DMS 273 (cell line): Measurements from ENCODE around the gene NLRP6.
"Not testable (repeated sequence)": the region's sequence is repeated elsewhere in the genome, so short reads cannot be mapped to it uniquely, and the experiment has no call there.

ENCODE experiments used
- DNase-seq: peaks from one replicate; lab custom pipeline; 2025; ENCODE audit not compliant: unreplicated experiment; lab: John Stamatoyannopoulos, UW

NLRP6 gene

DNA sequence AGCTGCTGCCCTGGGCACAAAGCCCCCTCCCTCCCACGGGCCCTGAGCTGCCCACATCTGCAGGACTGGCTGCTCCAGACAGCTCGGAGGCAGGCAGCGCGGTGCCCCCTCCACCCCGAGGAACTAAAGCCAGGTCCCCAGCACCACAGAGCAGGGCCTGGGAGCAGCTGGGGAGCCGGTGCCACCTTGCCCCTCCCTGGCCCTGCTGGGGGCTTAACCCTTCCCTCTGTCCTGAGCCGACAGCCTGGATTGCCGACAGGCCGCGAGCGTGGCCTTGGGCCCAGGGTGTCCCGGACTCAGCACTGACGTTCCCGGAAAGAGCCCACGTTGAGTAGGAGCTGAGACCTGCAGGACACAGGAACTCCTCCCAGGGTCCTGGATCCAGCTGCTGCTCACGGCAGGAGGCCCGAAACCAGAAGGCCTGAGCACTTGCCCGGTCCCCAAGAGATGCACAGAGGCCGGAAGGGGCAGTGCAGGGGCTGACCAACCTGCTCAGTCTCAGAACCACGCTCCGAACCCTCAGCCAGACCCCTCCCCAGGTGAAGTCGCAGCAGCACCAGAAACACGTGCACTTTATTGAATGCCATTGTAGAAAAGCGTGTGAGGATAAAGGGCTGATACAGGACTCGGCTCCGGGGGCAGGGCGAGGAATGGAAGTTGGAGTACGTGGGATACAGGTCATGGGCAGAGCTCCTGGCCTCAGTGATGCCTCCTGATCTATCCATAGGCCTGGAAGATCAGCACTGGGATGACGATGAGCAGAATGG, 41.1 kb downstream of the NLRP6 start:
- DNase-seq = not testable (repeated sequence)

DNA sequence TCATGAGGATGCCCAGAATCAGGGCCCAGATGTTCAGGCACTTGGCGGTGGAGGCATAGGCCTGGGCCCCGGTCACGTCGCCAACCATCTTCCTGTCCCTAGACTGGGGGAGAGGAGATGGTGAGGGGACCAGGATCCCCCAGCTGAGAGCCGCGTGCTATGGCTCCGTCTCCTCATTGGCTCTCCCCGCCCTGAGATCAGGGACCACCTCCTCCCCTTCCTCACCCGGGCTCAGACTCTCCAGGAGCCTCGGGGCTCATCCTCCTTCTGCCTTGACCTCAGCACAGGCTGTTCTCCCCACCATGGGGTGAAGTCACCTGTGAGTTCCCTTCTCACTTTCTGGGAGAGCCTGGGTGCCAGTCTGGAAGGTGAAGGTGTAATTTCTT, 41.7 kb downstream of the NLRP6 start:
- not testable (repeated sequence) for DNase-seq

DNA sequence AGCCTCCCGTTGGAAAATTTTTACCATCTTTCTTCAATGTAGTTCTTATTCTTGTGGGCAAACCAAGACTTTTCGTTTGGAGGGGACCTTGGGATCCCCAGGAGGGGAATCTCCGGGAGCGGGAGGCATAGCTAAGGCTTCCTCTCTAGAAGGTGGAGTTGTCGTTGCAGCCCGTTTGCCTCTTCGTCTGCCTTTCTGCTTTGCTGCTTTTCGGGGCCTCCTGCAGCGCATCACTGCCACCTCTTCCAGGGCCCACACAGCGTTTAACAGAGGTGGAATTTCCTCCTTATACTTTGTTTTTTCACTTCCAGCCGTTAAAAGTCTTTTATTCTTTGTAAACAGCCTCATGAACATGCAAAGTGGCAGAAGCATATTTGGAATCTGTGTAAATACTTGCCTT, 45.9 kb downstream of the NLRP6 start:
- no peak for DNase-seq

DNA sequence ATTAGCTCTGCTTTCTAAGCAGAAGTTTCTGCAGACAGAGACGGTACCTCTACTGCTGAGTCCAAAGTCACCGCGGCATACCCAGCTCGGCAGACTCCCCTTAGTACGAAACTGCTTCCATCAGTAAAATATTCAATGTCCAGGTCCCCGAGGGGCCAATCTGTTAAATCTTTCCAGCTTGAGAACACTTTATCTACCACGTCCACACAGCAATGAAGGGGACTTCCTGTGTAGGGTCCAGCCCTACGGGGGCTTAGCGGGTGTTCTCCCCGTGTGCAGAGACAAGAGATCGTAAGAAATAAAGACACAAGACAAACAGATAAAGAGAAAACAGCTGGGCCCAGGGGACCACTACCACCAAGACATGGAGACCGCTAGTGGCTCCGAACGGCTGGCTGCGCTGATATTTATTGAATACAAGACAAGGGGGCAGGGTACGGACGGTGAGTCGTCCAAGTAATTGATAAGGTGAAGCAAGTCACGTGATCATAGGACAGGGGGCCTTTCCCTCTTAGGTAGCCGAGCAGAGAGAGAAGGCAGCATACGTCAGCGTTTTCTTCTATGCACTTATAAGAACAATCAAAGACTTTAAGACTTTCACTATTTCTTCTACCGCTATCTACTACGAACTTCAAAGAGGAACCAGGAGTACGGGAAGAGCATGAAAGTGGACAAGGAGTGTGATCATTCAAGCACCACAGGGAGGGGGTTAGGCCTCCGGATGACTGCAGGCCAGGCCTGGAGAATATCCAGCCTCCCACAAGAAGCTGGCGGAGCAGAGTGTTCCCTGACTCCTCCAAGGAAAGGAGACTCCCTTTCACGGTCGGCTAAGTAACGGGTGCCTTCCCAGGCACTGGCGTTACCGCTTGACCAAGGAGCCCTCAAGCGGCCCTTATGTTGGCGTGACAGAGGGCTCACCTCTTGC, 46.6 kb downstream of the NLRP6 start:
- DNase-seq = not testable (repeated sequence)

DNA sequence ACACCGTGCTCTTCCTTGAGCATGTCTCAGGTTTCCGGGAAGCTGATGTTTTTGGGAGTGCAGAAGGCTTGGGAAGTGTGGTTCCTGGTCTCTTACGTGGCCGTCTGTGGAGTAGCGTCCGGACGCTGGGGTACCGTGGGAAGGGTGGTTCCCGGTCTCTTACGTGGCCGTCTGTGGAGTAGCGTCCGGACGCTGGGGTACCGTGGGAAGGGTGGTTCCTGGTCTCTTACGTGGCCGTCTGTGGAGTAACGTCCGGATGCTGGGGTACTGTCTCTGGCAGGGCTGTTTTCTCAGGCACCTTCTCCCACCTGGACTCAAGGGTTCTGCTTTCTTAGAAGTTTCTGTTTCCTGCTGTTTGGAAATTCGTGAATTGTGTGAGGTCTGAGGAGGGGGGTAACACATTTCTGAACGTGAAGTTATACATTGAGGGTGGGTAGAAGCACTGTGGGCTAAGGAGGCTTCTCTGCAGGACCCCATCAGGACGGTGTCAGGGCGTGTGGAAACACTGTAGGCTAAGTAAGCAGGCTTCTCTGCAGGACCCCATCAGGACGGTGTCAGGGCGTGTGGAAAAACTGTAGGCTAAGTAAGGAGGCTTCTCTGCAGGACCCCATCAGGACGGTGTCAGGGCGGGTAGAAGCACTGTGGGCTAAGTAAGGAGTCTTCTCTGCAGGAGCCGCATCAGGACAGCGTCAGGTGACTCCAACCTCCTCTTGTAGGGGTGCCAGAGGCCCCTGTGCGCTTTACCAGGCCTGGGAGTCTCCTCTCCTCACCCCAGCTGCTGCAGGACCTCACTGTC, 47.8 kb downstream of the NLRP6 start:
- DNase-seq = no peak

DNA sequence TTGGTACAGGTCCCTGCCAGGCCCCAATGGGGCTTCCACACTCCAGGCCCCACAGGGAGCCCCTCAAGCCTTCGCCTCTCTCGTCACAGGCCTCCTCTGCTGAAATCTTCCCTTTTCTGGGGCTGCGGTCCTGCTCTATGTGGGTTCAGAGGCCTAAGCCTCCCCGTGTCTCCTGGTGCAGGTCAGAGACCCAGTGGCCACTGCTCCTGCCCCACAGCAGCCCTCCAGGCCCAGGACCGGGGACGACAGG, 48.3 kb downstream of the NLRP6 start:
- DNase-seq = no peak

DNA sequence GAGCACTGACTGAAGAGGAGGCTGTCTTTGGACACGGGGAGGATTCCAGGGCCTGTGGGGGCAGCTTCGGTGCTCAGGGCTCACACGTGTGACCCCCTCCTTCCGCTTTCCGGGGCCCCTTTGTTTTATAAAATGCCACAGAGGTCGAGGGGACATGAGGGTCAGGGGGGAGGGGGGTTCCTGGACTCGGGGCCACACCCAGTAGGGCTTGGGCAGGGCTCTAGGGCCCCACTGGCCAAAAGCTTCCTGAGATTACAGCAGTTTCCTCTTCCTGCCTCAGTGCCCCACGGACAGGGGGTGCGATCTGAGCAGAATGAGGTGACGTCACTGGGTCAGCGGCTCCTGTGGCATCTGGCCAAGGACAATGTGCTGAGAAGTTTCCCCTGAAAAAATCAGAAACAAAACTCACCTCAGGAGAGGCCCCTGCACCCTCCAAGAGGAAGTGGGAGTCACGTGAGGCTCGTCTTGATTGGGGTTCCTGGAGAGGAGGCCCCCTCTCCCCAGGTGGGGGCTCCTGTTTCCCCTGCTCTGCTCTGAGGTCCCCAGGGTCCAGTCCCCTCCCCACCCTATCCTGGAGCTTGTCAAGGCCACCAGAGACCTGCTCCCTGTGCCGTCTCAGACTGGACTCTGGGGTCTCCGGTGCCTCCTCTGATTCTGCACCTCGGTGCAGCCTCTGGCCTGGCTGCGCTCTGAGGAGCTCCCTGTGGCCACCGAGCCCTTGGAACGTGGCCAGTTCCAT, 48.8 kb downstream of the NLRP6 start:
- no peak for DNase-seq

DNA sequence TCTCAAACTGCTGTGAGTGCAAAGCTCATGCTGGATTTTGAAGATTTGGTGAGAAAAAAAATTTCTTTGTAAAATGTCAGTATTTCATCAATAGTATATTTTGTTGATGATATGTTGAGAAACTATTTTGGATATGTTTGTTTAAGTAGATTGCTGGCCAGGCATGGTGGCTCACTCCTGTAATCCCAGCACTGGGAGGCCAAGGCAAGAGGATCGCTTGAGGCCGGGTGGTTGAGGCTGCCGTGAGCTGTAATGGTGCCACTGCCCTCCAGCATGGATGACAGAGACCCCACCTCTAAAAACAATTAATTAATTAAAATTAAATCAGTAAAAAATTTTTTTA, 49.3 kb downstream of the NLRP6 start:
- no peak for DNase-seq

DNA sequence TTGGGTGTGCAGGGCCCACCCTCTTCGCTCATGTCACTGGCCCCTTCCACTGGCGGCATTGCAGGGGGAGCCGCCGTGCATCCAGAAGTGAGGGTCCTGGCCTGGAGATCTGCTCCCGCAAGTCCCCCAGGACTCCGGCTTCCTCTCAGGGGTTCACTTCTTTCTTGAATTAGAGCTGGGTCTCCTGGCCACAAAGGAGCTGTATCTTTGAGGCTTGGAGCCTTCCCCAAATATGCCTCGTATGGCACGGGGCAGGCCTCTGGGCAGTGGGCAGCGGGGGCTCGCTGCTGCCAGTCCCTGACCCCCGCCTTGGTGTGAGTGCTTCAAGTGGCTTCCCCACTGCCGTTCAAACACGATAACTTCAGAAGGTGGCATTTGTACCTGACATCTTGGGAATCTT, 49.8 kb downstream of the NLRP6 start:
- DNase-seq = no peak

DNA sequence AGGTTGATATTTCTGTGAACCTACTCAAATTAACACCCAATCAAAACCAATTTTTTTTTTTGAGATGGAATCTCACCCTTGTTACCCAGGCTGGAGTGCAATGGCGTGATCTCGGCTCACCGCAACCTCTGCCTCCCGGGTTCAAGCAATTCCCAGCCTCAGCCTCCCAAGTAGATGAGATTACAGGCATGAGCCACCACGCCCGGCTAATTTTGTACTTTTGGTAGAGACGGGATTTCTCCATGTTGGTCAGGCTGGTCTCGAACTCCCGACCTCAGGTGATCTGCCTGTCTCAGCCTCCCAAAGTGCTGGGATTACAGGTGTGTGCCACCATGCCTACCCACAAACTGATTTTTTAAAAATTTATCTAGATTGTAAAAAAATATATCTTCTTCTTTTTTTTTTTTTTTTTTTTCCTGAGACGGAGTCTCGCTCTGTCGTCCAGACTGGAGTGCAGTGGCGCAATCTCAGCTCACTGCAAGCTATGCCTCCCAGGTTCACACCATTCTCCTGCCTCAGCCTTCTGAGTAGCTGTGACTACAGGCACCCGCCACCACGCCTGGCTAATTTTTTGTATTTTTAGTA, 50.4 kb downstream of the NLRP6 start:
- DNase-seq = not testable (repeated sequence)

DNA sequence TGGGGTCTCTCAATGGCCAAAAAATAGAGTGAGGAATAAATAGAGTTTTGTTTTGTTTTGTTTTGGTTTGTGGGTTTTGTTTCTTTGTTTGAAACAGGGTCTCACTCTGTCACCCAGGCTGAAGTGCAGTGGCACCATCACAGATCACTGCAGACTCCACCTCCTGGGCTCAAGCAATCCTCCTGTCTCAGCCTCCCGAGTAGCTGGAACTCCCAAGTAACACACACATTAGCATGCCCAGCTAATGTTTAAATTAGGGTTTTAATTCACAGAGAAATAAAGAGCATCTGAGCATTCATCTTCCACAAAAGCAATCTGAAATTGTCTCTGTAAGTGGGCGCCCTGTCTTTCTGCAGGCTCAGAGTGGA, 51.7 kb downstream of the NLRP6 start:
- no peak for DNase-seq

DNA sequence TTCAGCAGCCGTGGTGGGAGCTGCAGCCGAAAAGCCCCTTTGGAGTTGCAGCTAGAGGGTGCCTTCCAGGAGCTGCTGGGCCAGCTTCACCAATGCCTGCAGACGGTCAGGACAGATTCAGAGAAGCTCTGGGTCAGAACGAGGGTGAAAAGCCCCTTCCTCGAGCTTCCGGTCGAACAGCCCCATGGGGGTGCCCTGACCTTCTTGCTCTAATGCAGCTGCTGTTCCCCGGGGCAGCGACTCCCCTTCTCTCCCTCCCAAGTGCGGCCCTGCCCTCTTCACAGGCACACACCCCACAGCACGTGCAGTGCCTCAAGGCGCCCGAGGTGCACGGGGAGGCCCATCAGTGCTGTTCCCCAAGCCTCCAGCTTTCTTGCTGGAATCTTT, 52.1 kb downstream of the NLRP6 start:
- DNase-seq = no peak

DNA sequence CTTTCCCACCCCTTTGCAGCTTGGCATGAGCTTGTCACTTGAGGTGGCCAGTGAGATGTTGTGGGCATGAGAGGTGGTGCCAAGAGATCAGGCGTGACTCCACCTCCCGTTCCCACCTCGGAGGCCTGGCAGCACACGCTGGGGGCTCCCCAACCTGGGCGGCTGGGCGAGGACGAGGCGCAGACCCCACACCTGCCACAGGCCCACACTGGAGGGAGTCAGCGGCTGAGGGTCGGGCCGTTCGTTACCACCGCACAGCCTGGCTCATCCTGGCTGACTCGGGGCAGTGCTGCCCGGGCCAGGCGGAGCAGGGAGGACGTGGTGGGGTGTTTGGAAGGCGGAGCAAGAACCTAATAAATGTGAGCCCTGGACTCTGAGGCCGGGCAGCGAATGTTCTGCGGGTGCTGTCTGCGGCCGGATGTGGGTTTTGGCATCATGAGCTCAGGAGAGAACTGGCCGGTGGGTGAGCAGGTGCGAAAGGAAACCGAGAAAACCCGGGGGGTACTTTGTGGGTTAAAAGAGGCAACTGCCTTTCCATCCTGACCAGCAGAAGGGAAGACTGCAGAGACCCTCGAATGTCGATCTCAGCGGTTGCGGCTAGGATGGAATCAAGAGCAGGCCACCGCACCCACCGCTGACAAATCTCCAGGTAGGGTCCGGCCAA, 52.6 kb downstream of the NLRP6 start:
- no peak for DNase-seq

DNA sequence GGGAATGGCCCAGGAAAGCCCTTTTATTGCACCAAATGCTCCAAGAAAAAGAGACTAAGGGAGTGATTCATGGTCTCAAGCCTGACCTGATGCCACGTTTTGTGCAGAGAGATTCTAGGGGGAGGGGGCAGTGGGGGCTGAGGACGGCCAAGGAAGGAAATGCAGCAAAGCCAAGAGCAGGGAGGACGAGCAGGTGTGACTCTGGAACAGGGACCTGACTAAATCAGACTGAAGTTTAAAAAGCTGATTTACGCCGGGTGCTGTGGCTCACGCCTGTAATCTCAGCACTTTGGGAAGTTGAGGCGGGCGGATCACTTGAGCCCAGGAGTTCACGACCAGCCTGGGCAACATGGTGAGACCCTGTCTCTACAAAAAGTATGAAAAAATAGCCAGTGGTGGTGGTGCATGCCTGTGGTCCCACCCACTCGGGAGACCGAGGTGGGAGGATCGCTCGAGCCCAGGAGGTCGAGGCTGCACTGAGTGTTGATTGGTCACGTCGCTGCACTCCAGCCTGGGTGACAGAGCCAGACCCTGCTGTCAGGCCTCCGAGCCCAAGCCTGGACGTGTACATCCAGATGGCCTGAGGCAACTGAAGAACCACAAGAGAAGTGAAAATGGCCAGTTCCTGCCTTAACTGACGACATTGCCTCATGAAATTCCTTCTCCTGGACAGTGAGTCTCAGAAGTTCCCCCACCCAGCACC, 53.3 kb downstream of the NLRP6 start:
- DNase-seq = no peak

DNA sequence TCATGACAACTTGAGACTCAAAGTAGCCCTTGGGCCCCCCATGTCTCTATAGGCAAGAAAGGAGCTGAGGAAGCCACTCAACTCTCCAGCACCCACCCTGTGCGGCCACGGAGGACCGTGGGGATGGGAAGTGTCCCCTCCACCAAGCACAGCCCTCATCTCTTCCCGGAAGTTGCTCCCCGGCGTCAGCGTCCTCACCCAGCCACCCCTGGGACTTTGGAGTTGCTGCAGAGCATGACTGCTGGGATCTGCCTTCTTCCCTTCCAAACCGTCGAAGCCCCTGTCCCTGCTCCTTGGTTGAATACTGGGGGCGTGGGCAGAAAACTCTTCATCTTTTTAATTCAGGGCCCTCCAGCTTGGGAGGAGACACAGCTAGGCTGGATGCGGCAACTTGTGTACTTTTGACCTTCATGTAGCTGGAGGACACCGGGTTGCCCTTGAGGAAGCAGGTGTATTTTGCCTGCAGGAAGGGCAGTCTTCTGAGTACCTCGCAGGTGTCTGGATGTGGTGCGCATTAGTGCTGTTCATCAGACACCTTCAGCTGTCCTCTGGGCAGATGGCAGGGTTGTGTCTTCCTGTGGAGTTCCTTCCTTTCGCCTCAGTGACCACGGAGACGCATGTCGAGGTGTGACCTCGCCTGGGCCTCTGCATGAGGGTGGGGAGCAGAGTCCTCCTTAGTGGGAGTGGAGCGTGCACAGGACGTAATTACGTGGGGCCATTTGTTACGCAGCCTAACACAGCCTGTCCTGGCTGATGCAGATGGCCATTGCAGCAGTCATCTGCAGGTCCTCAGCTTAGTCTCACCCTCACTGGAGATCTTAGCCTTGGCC, 54.7 kb downstream of the NLRP6 start:
- no peak for DNase-seq

DNA sequence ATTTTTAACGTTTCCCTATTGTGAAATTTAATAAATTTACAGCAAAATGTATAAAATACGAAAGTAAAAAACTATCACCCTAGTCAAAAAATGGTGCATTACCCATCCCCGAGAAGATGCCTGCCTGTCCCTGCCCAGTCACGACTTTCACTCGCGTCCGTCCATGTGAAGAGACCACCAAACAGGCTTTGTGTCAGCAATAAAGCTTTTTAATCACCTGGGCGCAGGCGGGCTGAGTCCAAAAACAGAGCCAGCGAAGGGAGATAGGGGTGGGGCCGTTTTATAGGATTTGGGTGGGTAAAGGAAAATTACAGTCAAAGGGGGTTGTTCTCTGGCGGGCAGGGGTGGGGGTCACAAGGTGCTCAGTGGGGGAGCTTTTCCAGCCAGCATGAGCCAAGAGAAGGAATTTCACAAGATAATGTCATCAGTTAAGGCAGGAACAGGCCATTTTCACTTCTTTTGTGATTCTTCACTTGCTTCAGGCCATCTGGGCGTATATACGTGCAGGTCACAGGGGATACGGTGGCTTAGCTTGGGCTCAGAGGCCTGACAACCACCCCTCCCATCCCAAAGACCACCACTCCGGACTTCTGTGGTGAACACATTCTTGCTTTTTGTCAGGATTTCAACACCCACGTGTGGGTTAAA, 55.5 kb downstream of the NLRP6 start:
- DNase-seq = not testable (repeated sequence)

DNA sequence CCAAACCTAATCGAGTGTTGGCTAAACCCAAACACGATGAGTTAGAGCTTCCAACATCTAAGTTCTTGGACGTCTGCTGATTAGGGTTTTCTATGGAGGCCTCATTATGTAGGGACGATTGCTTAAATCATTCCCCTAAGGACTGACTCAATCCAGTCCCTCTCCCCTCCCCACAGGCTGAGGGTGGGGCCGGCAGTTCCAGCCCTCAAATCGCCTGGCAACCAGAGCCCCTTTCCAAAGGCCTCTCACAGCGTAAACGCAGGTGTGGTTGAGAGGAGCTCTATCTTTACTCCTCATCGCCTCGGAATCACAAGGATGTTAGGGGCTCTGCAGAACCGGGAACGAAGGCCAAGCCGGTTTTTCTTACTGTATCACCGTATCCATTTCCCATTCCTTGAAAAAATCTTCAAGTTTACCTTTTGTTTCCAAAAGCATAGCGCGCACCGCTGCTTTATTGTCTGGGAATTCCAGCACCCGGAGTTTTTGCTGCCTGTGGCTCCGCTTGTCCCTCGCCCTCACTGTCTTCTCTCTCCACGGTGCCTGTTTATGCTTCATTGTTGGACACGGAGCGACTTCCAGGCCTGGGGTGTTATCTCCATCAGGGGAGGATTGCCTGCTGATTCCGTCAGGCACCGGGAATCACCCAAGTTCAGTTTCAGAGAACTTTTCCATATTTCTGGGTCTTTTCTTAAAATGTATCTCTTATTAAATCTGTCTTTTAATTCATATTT, 56.2 kb downstream of the NLRP6 start:
- no peak for DNase-seq
